ENCODE results near the gene TMEM208. TPM values are rescaled to one million over a fixed set of nuclear protein-coding genes. Genes with fewer than 3 reads are reported as not detected.
A peak's percentile ranks its signal among the peaks of the same experiment; 100 is the strongest.

The TMEM208 gene
- total and polyA plus RNA-seq, 4 donors = 22.3 to 140 (median 70.2) TPM

DNA sequence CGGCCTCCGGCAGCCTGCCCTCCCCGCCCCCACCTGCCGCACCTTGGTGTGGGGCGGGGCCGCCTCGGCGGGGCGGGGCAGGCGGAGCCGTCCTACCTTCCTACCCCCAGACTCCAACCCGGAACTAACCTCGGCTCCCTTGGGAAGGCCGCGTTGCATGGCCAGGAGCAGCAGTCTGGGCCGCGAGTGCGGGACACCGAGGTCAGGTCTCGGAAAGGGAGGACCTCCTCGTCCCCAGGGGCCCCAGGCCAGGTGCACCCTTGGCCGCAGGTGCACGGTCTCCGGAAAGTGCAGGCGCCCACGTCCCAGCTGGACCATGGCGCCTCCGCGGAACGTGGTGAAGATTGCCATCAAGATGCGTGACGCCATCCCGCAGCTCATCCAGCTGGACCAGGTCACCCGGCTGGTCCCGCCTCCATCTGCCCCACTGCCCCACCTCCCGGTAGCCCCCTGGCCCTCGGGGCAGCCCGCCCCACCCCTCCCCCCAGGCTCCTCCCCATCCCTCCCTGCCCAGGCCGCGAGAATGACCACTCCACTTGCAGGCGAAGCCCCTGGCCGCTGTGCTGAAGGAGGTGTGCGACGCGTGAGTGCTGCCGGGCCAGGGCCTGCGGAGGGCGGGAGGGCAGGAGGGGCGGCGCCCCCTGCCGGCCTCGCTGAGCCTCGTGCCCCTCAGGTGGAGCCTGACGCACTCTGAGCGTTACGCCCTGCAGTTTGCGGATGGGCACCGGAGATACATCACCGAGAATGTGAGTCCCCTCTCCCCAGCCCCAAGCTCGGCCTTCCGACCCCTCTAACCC is 27.7 kb upstream of the TMEM208 start, which contains the start of gene ELMO3:
Gene ELMO3 (plus strand): TSS at position 121 of the 797 bp plus-strand sequence. CDS start 196 bp downstream, at position 317.
- Histone ChIP-seq H3K9me3 (ENCODE audit: control insufficient read depth in 4 of 4, low read length in 3 of 4) (no peaks in the 10 kb centered on the region), H3K9ac (ENCODE audit: low read depth in 1 of 2, low read length in 2 of 2) (no peak within 1 kb of the TSS), H3K4me1 (ENCODE audit: control insufficient read depth in 4 of 4, insufficient read depth in 4 of 4, low read length in 3 of 4) (peaks cover 0 to 17% (median 6%) of the 10 kb centered on the region in 4 donors), H3K27me3 (ENCODE audit: control insufficient read depth in 4 of 4, insufficient read depth in 4 of 4, low read length in 3 of 4) (no peaks in the 10 kb centered on the region), H3K36me3 (ENCODE audit: control insufficient read depth in 4 of 4, insufficient read depth in 3 of 4, low read depth in 1 of 4, low read length in 3 of 4) (peaks cover 22 to 64% (median 28%) of the 10 kb centered on the region in 4 donors), H3K27ac (ENCODE audit: low read depth in 1 of 2, low read length in 2 of 2) (no peak within 1 kb of the TSS), H3K4me3 (ENCODE audit: low read depth in 1 of 3, low read length in 3 of 3) (peak within 1 kb of the TSS; percentile 35 to 74 (median 49))
- no peak for DNase-seq (ENCODE audit: low spot score)
- TF ChIP-seq YY1 (IDR thresholded peaks at IDR 0.05) = no peak
- no peak for TF ChIP-seq JUND (IDR thresholded peaks at IDR 0.05)
- TF ChIP-seq, protein P1, sequence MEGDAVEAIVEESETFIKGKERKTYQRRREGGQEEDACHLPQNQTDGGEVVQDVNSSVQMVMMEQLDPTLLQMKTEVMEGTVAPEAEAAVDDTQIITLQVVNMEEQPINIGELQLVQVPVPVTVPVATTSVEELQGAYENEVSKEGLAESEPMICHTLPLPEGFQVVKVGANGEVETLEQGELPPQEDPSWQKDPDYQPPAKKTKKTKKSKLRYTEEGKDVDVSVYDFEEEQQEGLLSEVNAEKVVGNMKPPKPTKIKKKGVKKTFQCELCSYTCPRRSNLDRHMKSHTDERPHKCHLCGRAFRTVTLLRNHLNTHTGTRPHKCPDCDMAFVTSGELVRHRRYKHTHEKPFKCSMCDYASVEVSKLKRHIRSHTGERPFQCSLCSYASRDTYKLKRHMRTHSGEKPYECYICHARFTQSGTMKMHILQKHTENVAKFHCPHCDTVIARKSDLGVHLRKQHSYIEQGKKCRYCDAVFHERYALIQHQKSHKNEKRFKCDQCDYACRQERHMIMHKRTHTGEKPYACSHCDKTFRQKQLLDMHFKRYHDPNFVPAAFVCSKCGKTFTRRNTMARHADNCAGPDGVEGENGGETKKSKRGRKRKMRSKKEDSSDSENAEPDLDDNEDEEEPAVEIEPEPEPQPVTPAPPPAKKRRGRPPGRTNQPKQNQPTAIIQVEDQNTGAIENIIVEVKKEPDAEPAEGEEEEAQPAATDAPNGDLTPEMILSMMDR (IDR thresholded peaks at IDR 0.05; ENCODE audit: low read depth, low read length, missing input control) = peak; percentile 41
- TF ChIP-seq SP1 (IDR thresholded peaks at IDR 0.05) = no peak
- WGBS = 28% methylated on average over 61 of the region's 61 CpGs

DNA sequence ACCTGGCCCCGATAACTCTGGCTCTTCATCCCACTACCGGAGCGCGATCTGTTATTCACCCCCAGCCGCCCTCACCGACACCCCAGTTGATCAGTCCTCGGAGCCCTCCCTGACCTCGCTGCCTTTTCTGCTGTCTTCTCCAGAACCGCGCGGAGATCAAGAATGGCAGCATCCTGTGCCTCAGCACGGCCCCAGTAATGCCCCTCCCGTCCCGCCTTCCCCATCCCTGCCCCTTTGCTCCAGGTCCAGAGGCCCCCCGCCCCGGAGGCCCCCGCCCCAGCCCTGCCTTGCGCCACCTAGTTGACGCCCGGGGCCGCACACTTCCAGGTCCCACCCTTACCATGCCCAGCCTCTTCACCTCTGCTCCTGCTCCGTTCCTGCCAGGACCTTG is 27.1 kb upstream of the TMEM208 start:
- H3K36me3 ChIP-seq (ENCODE audit: control insufficient read depth in 4 of 4, insufficient read depth in 3 of 4, low read depth in 1 of 4, low read length in 3 of 4) = peaks cover 19 to 61% (median 23%) of the 10 kb centered on the region in 4 donors
- TF ChIP-seq NR2F2 (IDR thresholded peaks at IDR 0.05) (no peak), FOXA1 (IDR thresholded peaks at IDR 0.05) (no peak)
- TF ChIP-seq, protein P1 (IDR thresholded peaks at IDR 0.05; ENCODE audit: low read depth, low read length, missing input control) = no peak
- no peak for DNase-seq (ENCODE audit: low spot score)
- H3K27ac ChIP-seq (ENCODE audit: low read depth in 1 of 2, low read length in 2 of 2) = no peak overlapping the region
- WGBS = 36% methylated on average over 22 of the region's 22 CpGs
- H3K27me3 ChIP-seq (ENCODE audit: control insufficient read depth in 4 of 4, insufficient read depth in 4 of 4, low read length in 3 of 4) = no peaks in the 10 kb centered on the region
- H3K9me3 ChIP-seq (ENCODE audit: control insufficient read depth in 4 of 4, low read length in 3 of 4) = no peaks in the 10 kb centered on the region
- H3K9ac ChIP-seq (ENCODE audit: low read depth in 1 of 2, low read length in 2 of 2) = no peak overlapping the region
- H3K4me3 ChIP-seq (ENCODE audit: low read depth in 1 of 3, low read length in 3 of 3) = peak overlapping the region in 1 of 3 donors; percentile 49
- peaks cover 0 to 16% (median 6%) of the 10 kb centered on the region in 4 donors for H3K4me1 ChIP-seq (ENCODE audit: control insufficient read depth in 4 of 4, insufficient read depth in 4 of 4, low read length in 3 of 4)

DNA sequence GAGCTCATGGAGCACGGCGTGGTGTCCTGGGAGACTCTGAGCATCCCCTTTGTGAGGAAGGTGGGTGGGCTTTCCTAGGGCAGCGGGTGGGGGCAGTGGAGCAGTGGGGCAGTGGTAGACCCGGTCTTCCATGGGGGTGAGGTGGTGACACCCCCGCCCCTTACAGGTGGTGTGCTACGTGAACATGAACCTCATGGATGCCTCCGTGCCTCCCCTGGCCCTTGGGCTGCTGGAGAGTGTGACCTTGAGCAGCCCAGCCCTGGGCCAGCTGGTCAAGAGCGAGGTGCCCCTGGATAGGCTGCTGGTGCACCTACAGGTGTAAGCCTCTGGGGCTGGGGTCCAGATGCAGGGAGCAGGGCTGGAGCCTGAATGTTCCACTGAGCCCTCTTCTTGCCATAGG is 26.4 kb upstream of the TMEM208 start:
- H3K9ac ChIP-seq (ENCODE audit: low read depth in 1 of 2, low read length in 2 of 2) = no peak overlapping the region
- H3K27ac ChIP-seq (ENCODE audit: low read depth in 1 of 2, low read length in 2 of 2) = no peak overlapping the region
- TF ChIP-seq SP1 (IDR thresholded peaks at IDR 0.05) (no peak), EGR1 (IDR thresholded peaks at IDR 0.05; ENCODE audit: low read depth in 2 of 2) (no peak), RAD21 (IDR thresholded peaks at IDR 0.05) (no peak), HNF4G (IDR thresholded peaks at IDR 0.05) (no peak), FOXA2 (IDR thresholded peaks at IDR 0.05) (no peak), HNF4A (conservative IDR thresholded peaks at IDR 0.05) (no peak), YY1 (IDR thresholded peaks at IDR 0.05) (no peak)
- TF ChIP-seq, protein P2, sequence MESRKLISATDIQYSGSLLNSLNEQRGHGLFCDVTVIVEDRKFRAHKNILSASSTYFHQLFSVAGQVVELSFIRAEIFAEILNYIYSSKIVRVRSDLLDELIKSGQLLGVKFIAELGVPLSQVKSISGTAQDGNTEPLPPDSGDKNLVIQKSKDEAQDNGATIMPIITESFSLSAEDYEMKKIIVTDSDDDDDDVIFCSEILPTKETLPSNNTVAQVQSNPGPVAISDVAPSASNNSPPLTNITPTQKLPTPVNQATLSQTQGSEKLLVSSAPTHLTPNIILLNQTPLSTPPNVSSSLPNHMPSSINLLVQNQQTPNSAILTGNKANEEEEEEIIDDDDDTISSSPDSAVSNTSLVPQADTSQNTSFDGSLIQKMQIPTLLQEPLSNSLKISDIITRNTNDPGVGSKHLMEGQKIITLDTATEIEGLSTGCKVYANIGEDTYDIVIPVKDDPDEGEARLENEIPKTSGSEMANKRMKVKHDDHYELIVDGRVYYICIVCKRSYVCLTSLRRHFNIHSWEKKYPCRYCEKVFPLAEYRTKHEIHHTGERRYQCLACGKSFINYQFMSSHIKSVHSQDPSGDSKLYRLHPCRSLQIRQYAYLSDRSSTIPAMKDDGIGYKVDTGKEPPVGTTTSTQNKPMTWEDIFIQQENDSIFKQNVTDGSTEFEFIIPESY (IDR thresholded peaks at IDR 0.05) = no peak
- WGBS = 93% methylated on average over 8 of the region's 8 CpGs
- DNase-seq (ENCODE audit: low spot score) = no peak
- no peaks in the 10 kb centered on the region for H3K27me3 ChIP-seq (ENCODE audit: control insufficient read depth in 4 of 4, insufficient read depth in 4 of 4, low read length in 3 of 4)
- H3K4me1 ChIP-seq (ENCODE audit: control insufficient read depth in 4 of 4, insufficient read depth in 4 of 4, low read length in 3 of 4) = peaks cover 0 to 16% (median 6%) of the 10 kb centered on the region in 4 donors
- H3K9me3 ChIP-seq (ENCODE audit: control insufficient read depth in 4 of 4, low read length in 3 of 4) = no peaks in the 10 kb centered on the region
- no peak overlapping the region for H3K4me3 ChIP-seq (ENCODE audit: low read depth in 1 of 3, low read length in 3 of 3)
- H3K36me3 ChIP-seq (ENCODE audit: control insufficient read depth in 4 of 4, insufficient read depth in 3 of 4, low read depth in 1 of 4, low read length in 3 of 4) = peaks cover 15 to 55% (median 21%) of the 10 kb centered on the region in 4 donors
